Neural crest cell (in vitro differentiated cells): Measurements from ENCODE around the gene ASB16. TPM values are rescaled to one million over a fixed set of nuclear protein-coding genes. Genes with fewer than 3 reads are reported as not detected.
A peak's percentile ranks its signal among the peaks of the same experiment; 100 is the strongest.

ENCODE experiments used
- DNase-seq: peaks from one replicate; pipeline ENCODE4 v3.0.0; 2021; ENCODE audit warnings: low read depth, mixed read lengths, low spot score
- H3K27ac Mint-ChIP-seq: one replicate; pipeline ENCODE4 v1.8.0; 2021; ENCODE audit warnings: mild to moderate bottlenecking, mixed read lengths; ENCODE audit not compliant: unreplicated experiment
- H3K27me3 Mint-ChIP-seq: 2 replicates; pipeline ENCODE4 v1.8.0; 2021; ENCODE audit warnings: low read depth, mild to moderate bottlenecking, mixed read lengths
- H3K36me3 Mint-ChIP-seq: 2 replicates; pipeline ENCODE4 v1.8.0; 2021; ENCODE audit warnings: low read depth, mild to moderate bottlenecking, mixed read lengths
- H3K4me1 Mint-ChIP-seq: 2 replicates; pipeline ENCODE4 v1.8.0; 2021; ENCODE audit warnings: mixed read lengths
- H3K4me3 Mint-ChIP-seq: one replicate; pipeline ENCODE4 v1.8.0; 2021; ENCODE audit warnings: mild to moderate bottlenecking, mixed read lengths
- H3K9me3 Mint-ChIP-seq: 2 replicates; pipeline ENCODE4 v1.8.0; 2021; ENCODE audit warnings: mixed read lengths
- CTCF ChIP-seq: fragments of 200-600 bp; sonication (generic); conservative IDR thresholded peaks from 2 replicates; pipeline ENCODE4 v1.5.0; 2021; ENCODE audit warnings: antibody characterized with exemption, mild to moderate bottlenecking
- total RNA-seq: library from RNA; stranded (reverse); gene quantifications from 2 replicates; pipeline ENCODE4 v1.2.1, GENCODE V29; 2021

ASB16 gene
- total RNA-seq, 1 donor from 2014 or later = 0.26 TPM

DNA sequence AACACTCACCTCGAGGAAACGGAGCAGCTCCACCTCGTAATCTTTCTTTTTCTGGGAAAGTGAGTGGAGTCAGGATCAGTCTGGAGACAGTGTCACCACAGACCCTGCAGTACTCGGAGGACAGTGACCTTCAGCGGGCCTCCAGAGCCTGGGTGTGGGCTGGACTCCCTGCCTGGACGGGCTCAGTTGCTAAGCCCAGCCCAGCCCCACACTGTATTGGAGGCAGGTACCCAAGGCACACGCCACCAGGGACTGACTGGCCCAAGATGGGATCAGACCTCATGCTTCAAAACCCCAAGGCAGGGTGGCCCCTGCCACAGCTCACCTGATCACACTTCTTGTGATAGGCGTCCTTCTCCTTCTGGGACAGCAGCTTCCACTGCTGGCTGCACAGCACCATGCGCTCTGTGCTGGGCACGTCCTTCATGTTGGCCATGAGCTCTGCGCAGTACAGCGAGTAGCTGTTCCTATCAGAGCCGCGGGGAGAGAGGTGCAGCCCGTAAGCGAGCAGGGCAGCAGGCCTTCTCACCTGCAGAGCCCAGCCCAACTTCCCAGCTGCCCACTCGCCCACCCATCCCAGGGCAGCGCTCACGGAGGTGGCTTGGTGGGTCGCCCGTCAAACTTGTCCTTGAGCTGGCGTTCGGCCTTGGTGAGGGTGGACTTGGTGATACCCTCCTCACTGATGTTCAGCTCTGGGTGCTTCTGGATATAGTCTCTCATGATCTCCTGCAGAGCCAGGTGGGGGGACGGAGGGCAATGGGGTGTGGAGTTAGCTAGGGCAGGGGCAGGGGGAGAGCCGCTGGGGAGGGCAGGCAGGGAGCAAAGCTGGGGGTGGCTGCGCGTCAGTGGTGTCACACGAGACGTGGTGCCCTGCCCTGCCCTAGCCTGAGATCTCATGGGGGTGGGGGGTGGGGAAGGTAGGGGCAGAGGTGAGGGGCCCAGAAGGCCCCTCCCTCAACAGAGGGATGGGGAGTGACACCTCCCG is 41.1 kb downstream of the ASB16 start:
- Mint-ChIP-seq H3K27ac (peak overlapping the region; percentile 78), H3K4me3 (peak overlapping the region; percentile 19), H3K9me3 (no peaks in the 10 kb centered on the region), H3K27me3 (no peaks in the 10 kb centered on the region), H3K36me3 (peaks cover 19% of the 10 kb centered on the region), H3K4me1 (peaks cover 12% of the 10 kb centered on the region)
- TF ChIP-seq CTCF = no peak
- no peak for DNase-seq

DNA sequence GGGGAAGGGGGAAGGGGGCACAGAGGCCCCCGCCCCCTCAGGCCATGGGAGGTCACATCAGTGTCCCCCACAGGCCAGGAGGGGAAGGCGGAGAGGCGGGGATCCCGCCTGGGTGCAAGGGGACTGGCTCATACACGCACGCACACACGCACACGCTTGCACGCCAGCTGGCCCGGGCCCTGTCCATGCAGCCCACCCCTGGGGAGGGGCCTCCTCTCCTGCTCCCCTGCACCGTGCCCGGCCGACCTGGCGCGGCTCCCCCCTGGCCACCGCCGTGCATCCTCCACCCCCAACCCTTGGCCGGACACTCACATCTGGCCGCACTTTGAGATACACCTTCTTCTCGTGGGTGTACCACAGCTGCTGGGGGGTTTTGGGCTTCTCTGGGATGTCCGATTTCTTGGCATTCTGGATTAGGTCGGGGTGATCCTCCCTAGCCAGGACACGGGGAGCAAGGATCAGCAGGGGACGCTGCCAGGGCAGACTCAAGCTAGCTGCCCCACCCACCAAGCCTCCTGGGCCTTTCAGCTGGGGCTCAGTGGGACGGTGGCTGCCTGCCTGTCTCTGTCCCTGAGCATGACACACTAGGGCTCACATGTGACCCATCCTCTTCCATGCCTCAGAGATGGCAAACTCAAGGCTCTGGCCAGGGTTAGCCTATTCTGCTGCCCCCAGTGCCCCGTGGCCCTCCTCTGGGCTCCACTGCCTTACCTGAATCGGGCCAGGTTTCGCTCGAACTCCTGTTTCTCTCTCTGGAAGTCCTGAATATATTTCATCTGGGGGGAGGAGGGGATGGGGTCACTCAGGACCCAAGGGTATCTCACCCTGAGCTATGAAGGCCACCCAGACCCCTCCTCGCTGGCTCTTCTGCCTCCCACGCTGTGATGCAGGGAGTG is 42.3 kb downstream of the ASB16 start:
- Mint-ChIP-seq H3K4me1 (peaks cover 22% of the 10 kb centered on the region), H3K36me3 (peaks cover 19% of the 10 kb centered on the region), H3K27ac (peak overlapping the region; percentile 75), H3K9me3 (no peaks in the 10 kb centered on the region), H3K4me3 (peak overlapping the region; percentile 66), H3K27me3 (no peaks in the 10 kb centered on the region)
- no peak for TF ChIP-seq CTCF
- DNase-seq = no peak

DNA sequence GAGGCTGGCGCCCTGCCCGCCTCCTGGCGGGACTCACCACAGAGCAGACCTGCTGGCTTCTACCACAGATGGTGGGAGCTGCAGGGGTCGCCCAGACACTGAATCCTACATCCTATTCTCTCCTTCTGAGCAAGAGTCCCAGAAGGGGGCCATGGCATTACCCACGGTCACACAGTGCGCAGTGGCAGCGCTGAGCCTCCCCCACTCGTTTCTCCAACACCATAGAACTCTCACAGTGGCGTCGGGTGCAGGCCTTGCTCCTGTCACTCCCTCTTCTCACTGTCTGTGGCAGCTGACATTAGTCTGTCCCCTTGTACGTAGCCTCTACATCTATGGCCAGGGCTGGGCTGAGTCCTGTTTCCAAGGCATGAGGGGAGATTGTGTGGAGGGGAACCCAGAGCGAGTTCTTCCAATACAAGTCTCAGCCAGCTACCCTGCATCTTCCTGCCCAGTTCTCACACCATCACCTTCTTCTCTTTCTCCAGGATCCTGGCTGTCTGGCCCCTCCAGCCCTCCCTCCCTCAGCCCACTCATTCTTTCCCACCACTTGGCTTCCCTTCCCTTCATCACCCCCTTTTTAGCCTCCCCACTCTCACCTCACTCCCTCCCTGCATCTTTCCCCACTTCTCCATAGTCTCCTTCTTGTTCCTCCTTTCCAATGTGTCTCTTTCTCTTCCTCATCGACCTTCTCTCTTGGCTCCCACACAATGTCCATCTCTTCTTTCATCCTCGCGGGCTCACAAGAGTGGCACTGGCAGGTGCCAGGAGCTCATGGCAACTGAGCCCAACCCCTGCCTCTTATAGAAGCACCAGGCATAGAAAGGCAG is 43.1 kb downstream of the ASB16 start:
- Mint-ChIP-seq H3K36me3 (peaks cover 14% of the 10 kb centered on the region), H3K27me3 (no peaks in the 10 kb centered on the region), H3K27ac (no peak overlapping the region), H3K4me1 (peaks cover 26% of the 10 kb centered on the region), H3K4me3 (peak overlapping the region; percentile 66), H3K9me3 (no peaks in the 10 kb centered on the region)
- no peak for DNase-seq
- TF ChIP-seq CTCF = no peak

GRCh38 chr17:44214230-44214494 is 43.7 kb downstream of the ASB16 start:
- peaks cover 26% of the 10 kb centered on the region for H3K4me1 Mint-ChIP-seq
- no peaks in the 10 kb centered on the region for H3K9me3 Mint-ChIP-seq
- peaks cover 14% of the 10 kb centered on the region for H3K36me3 Mint-ChIP-seq
- H3K27me3 Mint-ChIP-seq = no peaks in the 10 kb centered on the region
- DNase-seq = no peak
- peak overlapping the region; percentile 66 for H3K4me3 Mint-ChIP-seq
- H3K27ac Mint-ChIP-seq = no peak overlapping the region
- TF ChIP-seq CTCF = no peak

DNA sequence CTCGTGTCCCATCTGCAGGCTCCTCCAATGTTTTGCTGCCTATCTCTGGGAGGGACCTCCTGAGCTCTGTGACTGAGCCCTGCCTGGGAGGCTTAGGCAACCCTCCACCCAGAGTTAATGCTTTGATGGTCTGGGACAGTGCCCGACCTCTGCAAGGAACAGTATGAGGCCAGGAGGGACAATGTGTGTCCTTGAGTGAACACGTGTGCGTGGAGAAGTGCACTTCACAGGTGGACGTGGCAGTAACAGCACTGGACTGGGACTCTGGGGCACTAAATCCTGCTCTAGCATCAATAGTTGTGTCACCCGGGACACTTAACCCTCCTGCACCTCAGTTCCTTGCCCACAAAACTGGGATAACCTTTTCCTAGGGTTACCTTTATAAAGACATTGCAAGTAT is 44.4 kb downstream of the ASB16 start:
- H3K27ac Mint-ChIP-seq = no peak overlapping the region
- H3K4me3 Mint-ChIP-seq = peak overlapping the region; percentile 73
- H3K4me1 Mint-ChIP-seq = peaks cover 26% of the 10 kb centered on the region
- H3K9me3 Mint-ChIP-seq = no peaks in the 10 kb centered on the region
- H3K36me3 Mint-ChIP-seq = peaks cover 14% of the 10 kb centered on the region
- no peak for TF ChIP-seq CTCF
- no peaks in the 10 kb centered on the region for H3K27me3 Mint-ChIP-seq
- no peak for DNase-seq
